Stomach smooth muscle (tissue), 2 donors: Measurements from ENCODE around the gene ETFDH.
A peak's percentile ranks its signal among the peaks of the same experiment; 100 is the strongest.

ENCODE experiments used
- H3K27ac ChIP-seq: one replicate; pipeline ENCODE4 v1.7.0; 2013; ENCODE audit warnings: mild to moderate bottlenecking, low read length, inconsistent platforms
- H3K27me3 ChIP-seq, 2 donors: one replicate each; pipeline ENCODE4 v1.7.0; 2013; ENCODE audit warnings: low read length in 2 of 2; ENCODE audit not compliant: insufficient read depth in 2 of 2, control insufficient read depth in 1 of 2
- H3K36me3 ChIP-seq, 2 donors: one replicate each; pipeline ENCODE4 v1.7.0; 2013; ENCODE audit warnings: low read length in 2 of 2; ENCODE audit not compliant: control insufficient read depth in 2 of 2, insufficient read depth in 2 of 2
- H3K4me1 ChIP-seq: one replicate; pipeline ENCODE4 v1.7.0; 2013; ENCODE audit warnings: low read length; ENCODE audit not compliant: control insufficient read depth, insufficient read depth
- H3K4me3 ChIP-seq, 2 donors: one replicate each; pipeline ENCODE4 v1.7.0; 2013; ENCODE audit warnings: low read length in 2 of 2
- H3K9ac ChIP-seq, 2 donors: one replicate each; pipeline ENCODE4 v1.7.0; 2013; ENCODE audit warnings: low read length in 2 of 2, mild to moderate bottlenecking in 1 of 2
- H3K9me3 ChIP-seq, 2 donors: one replicate each; pipeline ENCODE4 v1.7.0; 2013; ENCODE audit warnings: low read length in 2 of 2; ENCODE audit not compliant: control insufficient read depth in 2 of 2
- donor health status: healthy.
- donor health status: Pancreatic carcinoma.

The ETFDH gene

DNA sequence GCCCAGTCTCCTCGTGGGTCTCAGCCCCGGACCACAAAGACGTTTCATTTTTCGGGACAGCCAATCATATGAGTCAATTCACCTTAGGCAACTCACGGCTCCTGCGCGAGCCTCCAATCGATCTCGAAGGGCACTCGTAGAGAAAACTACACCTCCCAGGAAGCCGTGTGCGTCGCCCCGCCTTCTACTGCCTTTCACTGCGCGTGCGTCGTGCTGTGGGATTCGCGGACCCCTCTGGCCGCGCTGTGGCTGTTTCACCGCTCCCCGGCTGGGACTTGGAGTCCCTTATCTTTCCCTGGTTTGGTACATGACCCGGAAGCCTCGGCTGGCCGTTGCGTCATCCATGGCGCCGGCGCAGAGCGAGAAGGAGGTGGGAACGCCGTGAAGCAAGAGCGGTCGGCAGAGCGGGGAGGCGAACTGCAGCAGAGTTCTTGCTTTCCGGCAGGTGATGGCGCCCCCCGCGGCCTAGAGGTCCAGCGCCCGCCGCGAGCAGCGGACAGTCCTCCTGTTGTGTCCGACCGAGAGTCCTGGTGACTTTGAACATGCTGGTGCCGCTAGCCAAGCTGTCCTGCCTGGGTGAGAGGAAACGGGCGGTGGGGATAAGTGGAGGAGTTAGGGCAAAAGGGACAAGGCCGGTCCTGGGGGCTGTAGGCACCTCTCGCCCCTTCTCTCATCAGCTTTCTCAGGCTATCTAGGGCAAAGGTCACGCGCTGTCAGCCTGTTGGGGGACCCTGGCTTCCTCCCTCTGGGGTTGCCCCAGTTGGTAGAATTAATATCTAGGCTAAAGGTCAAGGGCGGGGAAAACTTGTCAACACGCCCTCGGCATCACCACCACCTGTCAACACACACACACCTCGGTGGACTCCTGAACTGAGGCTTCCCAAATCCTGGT is at the start of gene ETFDH:
TSS of gene ETFDH (plus strand) at position 382 of the 892 bp plus-strand sequence. CDS start at position 543, 161 bp downstream.
- peak within 1 kb of the TSS; percentile 99 to 100 for H3K9ac ChIP-seq
- H3K27me3 ChIP-seq = no peaks in the 10 kb centered on the region
- no peaks in the 10 kb centered on the region for H3K9me3 ChIP-seq
- no peaks in the 10 kb centered on the region for H3K36me3 ChIP-seq
- H3K27ac ChIP-seq = peak within 1 kb of the TSS; percentile 98
- peaks cover 11% of the 10 kb centered on the region for H3K4me1 ChIP-seq
- peak within 1 kb of the TSS; percentile 91 to 98 for H3K4me3 ChIP-seq

DNA sequence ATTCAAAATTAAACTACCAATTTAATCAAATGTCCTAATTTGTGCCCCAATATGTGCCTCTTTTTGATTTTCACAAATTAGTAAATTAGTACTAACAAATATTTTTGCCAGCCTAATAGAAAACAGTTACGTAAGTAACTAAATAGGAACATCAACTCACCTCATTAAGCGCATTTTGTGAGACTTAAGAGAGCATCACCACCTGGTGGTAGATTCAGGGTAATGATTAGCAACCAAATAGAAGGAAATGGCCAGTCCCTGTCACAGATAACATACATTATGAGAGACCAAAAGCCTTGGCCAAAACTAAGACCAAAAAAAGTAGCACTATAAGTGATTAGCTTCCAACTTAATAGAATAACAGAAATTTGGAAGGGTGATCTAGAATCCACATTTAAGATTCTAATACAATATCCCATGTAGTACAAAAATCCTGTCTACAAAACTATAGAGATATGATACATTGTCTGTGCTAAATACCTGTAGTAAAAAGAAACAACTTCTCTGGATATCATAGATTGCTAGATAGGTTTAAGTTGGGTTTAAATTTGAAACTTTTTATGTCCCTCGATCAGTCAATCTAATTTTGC is 47.1 kb upstream of the ETFDH start:
- Histone ChIP-seq H3K36me3 (no peaks in the 10 kb centered on the region), H3K27ac (no peak overlapping the region), H3K4me1 (no peaks in the 10 kb centered on the region), H3K4me3 (no peak overlapping the region), H3K27me3 (no peaks in the 10 kb centered on the region), H3K9me3 (no peaks in the 10 kb centered on the region), H3K9ac (no peak overlapping the region)

DNA sequence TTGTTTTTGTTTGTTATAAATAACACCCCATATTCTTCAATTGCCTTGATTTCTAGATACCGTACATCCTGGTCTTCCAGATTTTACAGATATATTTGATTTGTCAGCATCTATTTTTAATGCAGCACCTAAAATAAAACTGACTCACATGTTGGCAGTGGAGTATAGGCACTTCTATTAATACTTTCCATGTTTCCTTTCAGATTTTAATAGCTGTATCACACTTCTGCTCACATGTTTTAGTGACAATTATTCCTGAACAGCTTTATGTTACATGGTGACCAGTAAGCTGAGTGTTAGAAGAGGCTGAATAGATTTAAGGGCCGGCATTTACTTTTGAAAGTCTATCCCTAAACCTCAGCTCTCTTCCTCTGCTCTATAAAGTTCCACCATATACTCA is 46.6 kb upstream of the ETFDH start:
- no peak overlapping the region for H3K4me3 ChIP-seq
- H3K36me3 ChIP-seq = no peaks in the 10 kb centered on the region
- H3K4me1 ChIP-seq = no peaks in the 10 kb centered on the region
- H3K27me3 ChIP-seq = no peaks in the 10 kb centered on the region
- no peak overlapping the region for H3K9ac ChIP-seq
- no peak overlapping the region for H3K27ac ChIP-seq
- H3K9me3 ChIP-seq = no peaks in the 10 kb centered on the region

DNA sequence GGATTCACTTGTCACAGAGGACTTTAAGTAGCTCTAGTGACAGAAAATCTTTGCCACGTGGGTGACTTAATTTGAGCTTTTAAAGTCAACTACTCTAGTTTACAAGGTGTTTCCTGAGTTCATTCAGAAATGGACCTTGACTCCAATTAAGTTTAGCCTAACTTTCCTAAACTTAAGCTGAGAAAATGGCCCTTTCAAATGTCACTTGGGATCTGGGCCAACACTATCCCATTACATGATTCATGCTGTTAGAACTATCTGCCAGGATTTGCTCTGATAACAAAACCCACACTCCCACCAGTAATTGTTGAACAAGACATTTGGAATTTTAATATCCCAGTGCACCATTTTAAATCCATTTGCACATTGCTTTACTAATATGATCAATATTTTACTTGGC is 41.2 kb upstream of the ETFDH start:
- no peaks in the 10 kb centered on the region for H3K27me3 ChIP-seq
- no peaks in the 10 kb centered on the region for H3K4me1 ChIP-seq
- no peak overlapping the region for H3K4me3 ChIP-seq
- H3K9ac ChIP-seq = no peak overlapping the region
- H3K36me3 ChIP-seq = no peaks in the 10 kb centered on the region
- H3K9me3 ChIP-seq = no peaks in the 10 kb centered on the region
- H3K27ac ChIP-seq = no peak overlapping the region

DNA sequence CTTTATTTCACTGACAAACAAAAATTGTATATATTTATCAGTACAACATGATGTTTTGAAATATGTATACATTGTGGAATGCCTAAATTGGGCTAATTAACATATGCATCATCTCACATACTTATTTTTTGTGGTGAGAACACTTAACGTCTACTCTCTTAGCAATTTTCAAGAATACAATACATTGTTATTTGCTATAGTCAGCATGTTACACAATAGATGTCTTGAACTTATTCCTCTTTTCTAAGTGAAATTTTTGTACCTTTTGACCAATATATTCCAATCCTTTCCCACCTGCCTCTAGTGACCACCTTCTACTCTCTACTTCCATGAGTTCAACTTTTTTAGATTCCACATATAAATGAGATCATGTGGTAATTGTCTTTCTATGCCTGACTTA is 35.5 kb upstream of the ETFDH start:
- Histone ChIP-seq H3K4me3 (no peak overlapping the region), H3K4me1 (no peaks in the 10 kb centered on the region), H3K9me3 (no peaks in the 10 kb centered on the region)

DNA sequence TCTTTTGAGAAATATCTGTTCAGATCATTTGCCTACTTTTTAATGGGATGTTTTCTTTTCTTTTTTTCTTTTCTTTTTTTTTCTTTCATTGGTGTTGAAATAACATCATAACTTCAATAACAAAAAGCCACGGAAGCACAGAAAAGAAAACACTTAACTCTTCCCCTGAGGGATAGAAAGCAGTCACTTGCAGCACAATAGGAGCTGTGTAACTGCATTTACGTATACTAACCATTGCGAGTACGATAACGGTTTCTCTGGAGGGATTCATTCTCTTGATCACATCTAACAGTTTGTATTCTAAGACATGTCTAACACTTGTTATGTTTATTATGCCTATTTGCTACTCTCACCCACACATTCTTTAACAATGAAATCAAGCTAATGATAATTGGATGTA is 27.7 kb upstream of the ETFDH start:
- Histone ChIP-seq H3K4me1 (no peaks in the 10 kb centered on the region), H3K9ac (no peak overlapping the region), H3K4me3 (no peak overlapping the region), H3K27me3 (no peaks in the 10 kb centered on the region), H3K27ac (no peak overlapping the region), H3K36me3 (no peaks in the 10 kb centered on the region), H3K9me3 (no peaks in the 10 kb centered on the region)

More for the DNA sequence above, 35.5 kb upstream of the ETFDH start:
- H3K36me3 ChIP-seq = no peaks in the 10 kb centered on the region
- no peak overlapping the region for H3K9ac ChIP-seq
- H3K27ac ChIP-seq = no peak overlapping the region
- H3K27me3 ChIP-seq = no peaks in the 10 kb centered on the region

DNA sequence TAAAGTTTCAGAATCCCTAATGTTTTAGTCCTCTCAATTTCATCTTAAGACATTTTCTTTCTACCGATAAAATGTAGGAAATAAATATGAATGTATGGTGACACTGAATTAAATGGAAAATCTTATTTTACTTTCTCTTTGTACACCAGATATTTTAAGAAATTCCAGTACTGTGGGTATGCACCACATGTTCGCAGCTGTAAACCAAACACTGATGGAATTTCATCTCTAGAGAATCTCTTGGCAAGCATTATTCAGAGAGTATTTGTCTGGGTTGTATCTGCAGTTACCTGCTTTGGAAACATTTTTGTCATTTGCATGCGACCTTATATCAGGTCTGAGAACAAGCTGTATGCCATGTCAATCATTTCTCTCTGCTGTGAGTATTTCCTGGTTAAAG is 27.3 kb upstream of the ETFDH start:
- H3K9ac ChIP-seq = no peak overlapping the region
- H3K4me3 ChIP-seq = no peak overlapping the region
- H3K27me3 ChIP-seq = no peaks in the 10 kb centered on the region
- H3K9me3 ChIP-seq = no peaks in the 10 kb centered on the region
- H3K36me3 ChIP-seq = no peaks in the 10 kb centered on the region
- H3K4me1 ChIP-seq = no peaks in the 10 kb centered on the region
- H3K27ac ChIP-seq = no peak overlapping the region

DNA sequence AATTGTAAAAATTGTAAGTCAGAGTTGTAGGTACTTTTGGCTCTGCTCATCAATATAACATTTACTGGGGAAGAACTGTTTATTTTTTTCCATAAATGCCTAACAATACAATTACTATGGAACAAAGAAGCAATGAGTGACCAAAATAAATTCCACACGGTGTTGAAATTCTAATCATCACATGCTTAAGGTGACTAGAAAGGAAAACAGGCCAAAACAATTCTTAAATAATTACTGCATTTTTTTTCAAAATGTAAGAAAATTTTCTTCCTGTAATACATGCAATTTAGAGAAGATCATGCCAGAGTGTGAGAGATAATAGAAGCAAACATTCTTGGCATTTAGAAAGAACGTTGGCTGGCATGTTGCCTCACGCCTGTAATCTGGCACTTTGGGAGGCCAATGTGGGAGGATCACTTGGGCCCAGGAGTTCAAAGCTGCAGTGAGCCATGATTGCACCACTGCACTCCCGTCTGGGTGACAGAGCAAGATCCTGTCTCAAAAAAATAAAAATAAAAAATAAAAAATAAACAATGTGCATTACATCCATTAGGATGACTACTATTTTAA is 22.9 kb upstream of the ETFDH start:
- H3K9me3 ChIP-seq = no peaks in the 10 kb centered on the region
- no peaks in the 10 kb centered on the region for H3K27me3 ChIP-seq

DNA sequence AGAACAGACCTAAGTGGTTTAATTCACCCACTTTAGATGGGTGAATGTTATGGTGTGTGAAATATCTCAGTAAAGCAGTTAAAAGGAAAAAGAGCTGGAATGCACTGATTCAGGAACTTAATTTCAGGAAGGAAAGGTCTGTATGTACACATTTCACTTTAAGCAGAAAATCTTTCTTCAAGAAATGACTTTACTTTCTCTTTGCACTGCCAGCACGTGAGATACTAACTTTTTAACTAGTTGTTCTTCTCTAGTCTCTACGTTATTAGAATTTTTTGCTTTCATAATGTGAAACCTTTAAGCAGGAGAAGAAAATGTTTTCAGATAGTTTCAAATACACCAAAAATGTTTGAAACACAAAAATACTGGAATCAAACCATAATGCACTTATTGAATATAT is 19.2 kb upstream of the ETFDH start:
- no peaks in the 10 kb centered on the region for H3K4me1 ChIP-seq
- no peaks in the 10 kb centered on the region for H3K9me3 ChIP-seq
- no peaks in the 10 kb centered on the region for H3K36me3 ChIP-seq

More for the DNA sequence above, 22.9 kb upstream of the ETFDH start:
- Histone ChIP-seq H3K4me3 (no peak overlapping the region), H3K27ac (no peak overlapping the region), H3K4me1 (no peaks in the 10 kb centered on the region), H3K36me3 (no peaks in the 10 kb centered on the region), H3K9ac (no peak overlapping the region)

DNA sequence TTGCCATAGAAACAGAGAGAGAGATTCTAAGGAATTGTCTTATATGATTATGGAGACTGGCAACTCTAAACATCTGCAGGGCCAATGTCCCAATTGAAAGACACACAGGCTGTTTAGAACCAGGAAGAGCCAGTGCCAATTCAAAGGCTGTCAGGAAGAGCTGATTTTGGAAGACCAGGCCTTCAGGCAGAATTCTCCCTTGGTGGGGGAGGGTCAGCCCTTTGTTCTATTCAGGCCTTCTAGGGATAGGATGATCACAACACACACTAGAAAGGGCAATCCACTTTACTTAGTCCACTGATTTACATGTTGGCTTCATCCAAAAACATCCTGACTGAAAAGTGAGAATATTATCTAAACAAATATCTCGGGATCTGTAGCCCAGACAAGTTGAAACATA is 15.7 kb upstream of the ETFDH start:
- no peaks in the 10 kb centered on the region for H3K9me3 ChIP-seq
- no peak overlapping the region for H3K27ac ChIP-seq
- H3K36me3 ChIP-seq = no peaks in the 10 kb centered on the region
- H3K4me1 ChIP-seq = no peaks in the 10 kb centered on the region
- H3K27me3 ChIP-seq = no peaks in the 10 kb centered on the region
- no peak overlapping the region for H3K9ac ChIP-seq
- H3K4me3 ChIP-seq = no peak overlapping the region

More for the DNA sequence above, 19.2 kb upstream of the ETFDH start:
- Histone ChIP-seq H3K27me3 (no peaks in the 10 kb centered on the region), H3K27ac (no peak overlapping the region), H3K9ac (peak overlapping the region in 1 of 2 donors; percentile 44), H3K4me3 (peak overlapping the region in 1 of 2 donors; percentile 21)
